GM23338 (cell line): ENCODE data around the gene CXCL1. TPM values are rescaled to one million over a fixed set of nuclear protein-coding genes. Genes with fewer than 3 reads are reported as not detected.

Experiments used
- EZH2 ChIP-seq: fragments of 200-600 bp; sonication (generic); IDR thresholded peaks from one replicate; pipeline ENCODE4 v1.8.0; 2017; ENCODE audit warnings: antibody characterized with exemption, mild to moderate bottlenecking, low read depth; ENCODE audit not compliant: unreplicated experiment
- EZH2phosphoT487 ChIP-seq: fragments of 200-600 bp; sonication (generic); IDR thresholded peaks from one replicate; pipeline ENCODE4 v1.8.1; 2018; ENCODE audit warnings: antibody characterized with exemption; ENCODE audit not compliant: unreplicated experiment
- POLR2AphosphoS5 ChIP-seq: IDR thresholded peaks from 2 replicates; pipeline ENCODE4 v1.6.1; 2016; ENCODE audit warnings: antibody characterized with exemption, low read depth
- polyA plus RNA-seq: library from polyadenylated mRNA; unstranded; fragments of >200 nt; fragmentation: Nextera tagmentation; extraction: Ambion mirVana; gene quantifications from 2 replicates; pipeline ENCODE4 v1.2.1, GENCODE V29; 2016
- total RNA-seq: library from RNA; depleted of rRNA; stranded (reverse); fragments of >200 nt; shearing (Covaris generic); gene quantifications from 2 replicates; pipeline ENCODE4 v1.2.3, GENCODE V29; 2014
- TF ChIP-seq, protein P1 (sequence below): fragments of 250-450 bp; sonication (Bioruptor Pico); IDR thresholded peaks from 2 replicates; pipeline ENCODE4 v1.5.0; 2020; ENCODE audit warnings: mild to moderate bottlenecking, moderate library complexity
- TF ChIP-seq, protein P2 (sequence below): IDR thresholded peaks from one replicate; pipeline ENCODE4 v1.6.1; 2018; ENCODE audit warnings: antibody characterized with exemption; ENCODE audit not compliant: unreplicated experiment

CXCL1 gene
- total and polyA plus RNA-seq, 2 experiments from 2014 or later = 1.6 to 2.5 TPM

DNA sequence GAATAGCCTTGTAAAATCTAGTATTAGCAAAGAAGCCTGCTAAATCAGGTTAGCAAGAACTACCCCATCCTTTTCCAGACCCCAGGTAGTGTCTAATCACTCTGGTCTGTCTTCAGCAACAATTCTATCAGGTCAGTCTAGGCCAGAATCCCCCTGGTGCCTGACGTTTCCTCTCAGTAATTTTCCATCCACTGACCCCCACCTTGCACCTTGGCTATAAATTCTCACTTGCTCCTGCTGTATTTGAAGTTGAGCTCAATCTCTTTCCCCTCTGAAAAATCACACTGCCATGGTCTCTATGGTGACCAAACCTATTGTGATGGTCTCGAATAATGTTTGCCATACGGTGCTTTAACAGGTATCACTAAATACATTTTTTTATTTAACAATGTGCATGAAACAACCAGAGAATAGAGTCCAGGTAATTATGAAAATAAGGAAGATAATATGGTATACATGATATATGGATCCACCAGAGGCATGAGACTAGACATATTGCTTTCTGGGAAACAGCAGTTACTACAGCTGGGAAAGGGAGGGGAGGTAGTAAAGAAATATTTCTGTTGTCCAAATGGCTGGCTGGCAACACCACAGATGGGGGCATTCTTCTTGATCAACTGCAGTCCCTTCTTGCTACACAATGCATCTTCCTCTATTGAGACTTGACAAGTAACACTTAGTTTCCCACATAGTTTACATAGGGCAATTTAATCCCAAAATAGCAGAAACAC is 33.8 kb downstream of the CXCL1 start (continued):
- TF ChIP-seq, protein P1, sequence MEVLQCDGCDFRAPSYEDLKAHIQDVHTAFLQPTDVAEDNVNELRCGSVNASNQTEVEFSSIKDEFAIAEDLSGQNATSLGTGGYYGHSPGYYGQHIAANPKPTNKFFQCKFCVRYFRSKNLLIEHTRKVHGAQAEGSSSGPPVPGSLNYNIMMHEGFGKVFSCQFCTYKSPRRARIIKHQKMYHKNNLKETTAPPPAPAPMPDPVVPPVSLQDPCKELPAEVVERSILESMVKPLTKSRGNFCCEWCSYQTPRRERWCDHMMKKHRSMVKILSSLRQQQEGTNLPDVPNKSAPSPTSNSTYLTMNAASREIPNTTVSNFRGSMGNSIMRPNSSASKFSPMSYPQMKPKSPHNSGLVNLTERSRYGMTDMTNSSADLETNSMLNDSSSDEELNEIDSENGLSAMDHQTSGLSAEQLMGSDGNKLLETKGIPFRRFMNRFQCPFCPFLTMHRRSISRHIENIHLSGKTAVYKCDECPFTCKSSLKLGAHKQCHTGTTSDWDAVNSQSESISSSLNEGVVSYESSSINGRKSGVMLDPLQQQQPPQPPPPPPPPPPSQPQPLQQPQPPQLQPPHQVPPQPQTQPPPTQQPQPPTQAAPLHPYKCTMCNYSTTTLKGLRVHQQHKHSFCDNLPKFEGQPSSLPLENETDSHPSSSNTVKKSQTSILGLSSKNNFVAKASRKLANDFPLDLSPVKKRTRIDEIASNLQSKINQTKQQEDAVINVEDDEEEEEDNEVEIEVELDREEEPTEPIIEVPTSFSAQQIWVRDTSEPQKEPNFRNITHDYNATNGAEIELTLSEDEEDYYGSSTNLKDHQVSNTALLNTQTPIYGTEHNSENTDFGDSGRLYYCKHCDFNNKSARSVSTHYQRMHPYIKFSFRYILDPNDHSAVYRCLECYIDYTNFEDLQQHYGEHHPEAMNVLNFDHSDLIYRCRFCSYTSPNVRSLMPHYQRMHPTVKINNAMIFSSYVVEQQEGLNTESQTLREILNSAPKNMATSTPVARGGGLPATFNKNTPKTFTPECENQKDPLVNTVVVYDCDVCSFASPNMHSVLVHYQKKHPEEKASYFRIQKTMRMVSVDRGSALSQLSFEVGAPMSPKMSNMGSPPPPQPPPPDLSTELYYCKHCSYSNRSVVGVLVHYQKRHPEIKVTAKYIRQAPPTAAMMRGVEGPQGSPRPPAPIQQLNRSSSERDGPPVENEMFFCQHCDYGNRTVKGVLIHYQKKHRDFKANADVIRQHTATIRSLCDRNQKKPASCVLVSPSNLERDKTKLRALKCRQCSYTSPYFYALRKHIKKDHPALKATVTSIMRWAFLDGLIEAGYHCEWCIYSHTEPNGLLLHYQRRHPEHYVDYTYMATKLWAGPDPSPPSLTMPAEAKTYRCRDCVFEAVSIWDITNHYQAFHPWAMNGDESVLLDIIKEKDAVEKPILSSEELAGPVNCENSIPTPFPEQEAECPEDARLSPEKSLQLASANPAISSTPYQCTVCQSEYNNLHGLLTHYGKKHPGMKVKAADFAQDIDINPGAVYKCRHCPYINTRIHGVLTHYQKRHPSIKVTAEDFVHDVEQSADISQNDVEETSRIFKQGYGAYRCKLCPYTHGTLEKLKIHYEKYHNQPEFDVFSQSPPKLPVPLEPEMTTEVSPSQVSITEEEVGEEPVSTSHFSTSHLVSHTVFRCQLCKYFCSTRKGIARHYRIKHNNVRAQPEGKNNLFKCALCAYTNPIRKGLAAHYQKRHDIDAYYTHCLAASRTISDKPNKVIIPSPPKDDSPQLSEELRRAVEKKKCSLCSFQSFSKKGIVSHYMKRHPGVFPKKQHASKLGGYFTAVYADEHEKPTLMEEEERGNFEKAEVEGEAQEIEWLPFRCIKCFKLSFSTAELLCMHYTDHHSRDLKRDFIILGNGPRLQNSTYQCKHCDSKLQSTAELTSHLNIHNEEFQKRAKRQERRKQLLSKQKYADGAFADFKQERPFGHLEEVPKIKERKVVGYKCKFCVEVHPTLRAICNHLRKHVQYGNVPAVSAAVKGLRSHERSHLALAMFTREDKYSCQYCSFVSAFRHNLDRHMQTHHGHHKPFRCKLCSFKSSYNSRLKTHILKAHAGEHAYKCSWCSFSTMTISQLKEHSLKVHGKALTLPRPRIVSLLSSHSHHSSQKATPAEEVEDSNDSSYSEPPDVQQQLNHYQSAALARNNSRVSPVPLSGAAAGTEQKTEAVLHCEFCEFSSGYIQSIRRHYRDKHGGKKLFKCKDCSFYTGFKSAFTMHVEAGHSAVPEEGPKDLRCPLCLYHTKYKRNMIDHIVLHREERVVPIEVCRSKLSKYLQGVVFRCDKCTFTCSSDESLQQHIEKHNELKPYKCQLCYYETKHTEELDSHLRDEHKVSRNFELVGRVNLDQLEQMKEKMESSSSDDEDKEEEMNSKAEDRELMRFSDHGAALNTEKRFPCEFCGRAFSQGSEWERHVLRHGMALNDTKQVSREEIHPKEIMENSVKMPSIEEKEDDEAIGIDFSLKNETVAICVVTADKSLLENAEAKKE = no peak
- TF ChIP-seq, protein P2, sequence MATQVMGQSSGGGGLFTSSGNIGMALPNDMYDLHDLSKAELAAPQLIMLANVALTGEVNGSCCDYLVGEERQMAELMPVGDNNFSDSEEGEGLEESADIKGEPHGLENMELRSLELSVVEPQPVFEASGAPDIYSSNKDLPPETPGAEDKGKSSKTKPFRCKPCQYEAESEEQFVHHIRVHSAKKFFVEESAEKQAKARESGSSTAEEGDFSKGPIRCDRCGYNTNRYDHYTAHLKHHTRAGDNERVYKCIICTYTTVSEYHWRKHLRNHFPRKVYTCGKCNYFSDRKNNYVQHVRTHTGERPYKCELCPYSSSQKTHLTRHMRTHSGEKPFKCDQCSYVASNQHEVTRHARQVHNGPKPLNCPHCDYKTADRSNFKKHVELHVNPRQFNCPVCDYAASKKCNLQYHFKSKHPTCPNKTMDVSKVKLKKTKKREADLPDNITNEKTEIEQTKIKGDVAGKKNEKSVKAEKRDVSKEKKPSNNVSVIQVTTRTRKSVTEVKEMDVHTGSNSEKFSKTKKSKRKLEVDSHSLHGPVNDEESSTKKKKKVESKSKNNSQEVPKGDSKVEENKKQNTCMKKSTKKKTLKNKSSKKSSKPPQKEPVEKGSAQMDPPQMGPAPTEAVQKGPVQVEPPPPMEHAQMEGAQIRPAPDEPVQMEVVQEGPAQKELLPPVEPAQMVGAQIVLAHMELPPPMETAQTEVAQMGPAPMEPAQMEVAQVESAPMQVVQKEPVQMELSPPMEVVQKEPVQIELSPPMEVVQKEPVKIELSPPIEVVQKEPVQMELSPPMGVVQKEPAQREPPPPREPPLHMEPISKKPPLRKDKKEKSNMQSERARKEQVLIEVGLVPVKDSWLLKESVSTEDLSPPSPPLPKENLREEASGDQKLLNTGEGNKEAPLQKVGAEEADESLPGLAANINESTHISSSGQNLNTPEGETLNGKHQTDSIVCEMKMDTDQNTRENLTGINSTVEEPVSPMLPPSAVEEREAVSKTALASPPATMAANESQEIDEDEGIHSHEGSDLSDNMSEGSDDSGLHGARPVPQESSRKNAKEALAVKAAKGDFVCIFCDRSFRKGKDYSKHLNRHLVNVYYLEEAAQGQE = no peak
- TF ChIP-seq EZH2phosphoT487 = no peak
- no peak for TF ChIP-seq EZH2
- TF ChIP-seq POLR2AphosphoS5 = no peak
